Activated CD4-positive, alpha-beta memory T cell treated with anti-CD3 and anti-CD28 coated beads for 36 hours (primary cell): Measurements from ENCODE around the gene PTGER2. TPM values are rescaled to one million over a fixed set of nuclear protein-coding genes. Genes with fewer than 3 reads are reported as not detected.

Experiments used
- CTCF ChIA-PET: fragments of 350-600 bp; sonication (Branson Sonifier 250); formaldehyde crosslinking; loops from one replicate; lab custom pipeline; 2021; ENCODE audit warnings: antibody characterized with exemption, inconsistent platforms; lab: Charles Lee
- POLR2A ChIA-PET: fragments of 350-600 bp; sonication (Branson Sonifier 250); formaldehyde crosslinking; loops from one replicate; lab custom pipeline; 2021; ENCODE audit warnings: antibody characterized with exemption; lab: Charles Lee
- DNase-seq: peaks from one replicate; pipeline ENCODE4 v3.0.0-alpha.2; 2020
- H3K27ac Mint-ChIP-seq: one replicate; pipeline ENCODE4 v1.8.0; 2021; ENCODE audit warnings: mixed read lengths
- H3K27me3 Mint-ChIP-seq: one replicate; pipeline ENCODE4 v1.8.0; 2021; ENCODE audit warnings: mixed read lengths
- H3K36me3 Mint-ChIP-seq: one replicate; pipeline ENCODE4 v1.8.0; 2021; ENCODE audit warnings: mixed read lengths
- H3K4me1 Mint-ChIP-seq: one replicate; pipeline ENCODE4 v1.8.0; 2021; ENCODE audit warnings: low read depth, mixed read lengths
- H3K4me3 Mint-ChIP-seq: one replicate; pipeline ENCODE4 v1.8.0; 2021; ENCODE audit warnings: mild to moderate bottlenecking, mixed read lengths
- H3K9me3 Mint-ChIP-seq: one replicate; pipeline ENCODE4 v1.8.0; 2021; ENCODE audit warnings: mixed read lengths
- intact Hi-C: fragments of 100-400 bp; cut with micrococcal nuclease; formaldehyde crosslinking; loops from one replicate; pipeline ENCODE4 v1.15.1; 2023
- total RNA-seq, 2 experiments: library from RNA; stranded (reverse); gene quantifications; one replicate each; pipeline ENCODE4 v1.2.3, GENCODE V29; 2021

The PTGER2 gene
- total RNA-seq, 2 experiments from 2014 or later: 10.7 to 12.9 TPM

- no peaks in the 10 kb centered on the region for H3K9me3 Mint-ChIP-seq
- H3K27ac Mint-ChIP-seq: no peak overlapping the region
- ChIA-PET CTCF (interaction anchor here (1.0 kb wide), 1 partner anchor 8 kb away, joined by 3 read pairs; no protein-coding TSS in a partner anchor), POLR2A (no interaction called here)
- DNase-seq: no peak
- peaks cover 2% of the 10 kb centered on the region for H3K27me3 Mint-ChIP-seq
- H3K4me3 Mint-ChIP-seq: no peak overlapping the region
- H3K4me1 Mint-ChIP-seq: peaks cover 54% of the 10 kb centered on the region
- intact Hi-C loops: no loop called here
- no peaks in the 10 kb centered on the region for H3K36me3 Mint-ChIP-seq
These were observed 40.9 kb downstream of the PTGER2 start for GRCh38 chr14:52355016-52355431.

- Mint-ChIP-seq H3K4me3 (no peak overlapping the region), H3K36me3 (no peaks in the 10 kb centered on the region), H3K9me3 (no peaks in the 10 kb centered on the region), H3K27ac (no peak overlapping the region), H3K27me3 (peaks cover 2% of the 10 kb centered on the region), H3K4me1 (peaks cover 49% of the 10 kb centered on the region)
- intact Hi-C loops: no loop called here
- POLR2A ChIA-PET: no interaction called here
- CTCF ChIA-PET: no interaction called here
- no peak for DNase-seq
These were observed 41.4 kb downstream of the PTGER2 start for GRCh38 chr14:52355526-52355925.

GRCh38 chr14:52356025-52356424 lies 41.9 kb downstream of the PTGER2 start:
- no peak overlapping the region for H3K27ac Mint-ChIP-seq
- POLR2A ChIA-PET: no interaction called here
- H3K4me1 Mint-ChIP-seq: peaks cover 44% of the 10 kb centered on the region
- intact Hi-C loops: no loop called here
- no peak for DNase-seq
- no peak overlapping the region for H3K4me3 Mint-ChIP-seq
- H3K9me3 Mint-ChIP-seq: no peaks in the 10 kb centered on the region
- CTCF ChIA-PET: no interaction called here
- H3K27me3 Mint-ChIP-seq: peaks cover 2% of the 10 kb centered on the region
- no peaks in the 10 kb centered on the region for H3K36me3 Mint-ChIP-seq

GRCh38 chr14:52360831-52361230 lies 46.7 kb downstream of the PTGER2 start:
- H3K9me3 Mint-ChIP-seq: no peaks in the 10 kb centered on the region
- peaks cover 2% of the 10 kb centered on the region for H3K27me3 Mint-ChIP-seq
- DNase-seq: no peak
- H3K4me3 Mint-ChIP-seq: no peak overlapping the region
- CTCF ChIA-PET: no interaction called here
- H3K27ac Mint-ChIP-seq: no peak overlapping the region
- intact Hi-C loops: no loop called here
- POLR2A ChIA-PET: no interaction called here
- no peaks in the 10 kb centered on the region for H3K36me3 Mint-ChIP-seq
- H3K4me1 Mint-ChIP-seq: peaks cover 9% of the 10 kb centered on the region

- ChIA-PET CTCF (interaction anchor here (0.6 kb wide), 1 partner anchor 9 kb away, joined by 3 read pairs; no protein-coding TSS in a partner anchor), POLR2A (interaction anchor here (0.7 to 1.0 kb wide), 2 partner anchors 50 to 313 kb away, joined by 3 read pairs; no protein-coding TSS in a partner anchor)
- no peaks in the 10 kb centered on the region for H3K9me3 Mint-ChIP-seq
- peaks cover 5% of the 10 kb centered on the region for H3K4me1 Mint-ChIP-seq
- H3K4me3 Mint-ChIP-seq: no peak overlapping the region
- intact Hi-C loops: no loop called here
- DNase-seq: no peak
- H3K36me3 Mint-ChIP-seq: no peaks in the 10 kb centered on the region
- H3K27me3 Mint-ChIP-seq: peaks cover 2% of the 10 kb centered on the region
- no peak overlapping the region for H3K27ac Mint-ChIP-seq
These were observed 49.1 kb downstream of the PTGER2 start for GRCh38 chr14:52363041-52363704.

GRCh38 chr14:52363961-52364360 lies 49.8 kb downstream of the PTGER2 start:
- intact Hi-C loops: no loop called here

GRCh38 chr14:52365071-52365470 lies 51.0 kb downstream of the PTGER2 start:
- CTCF ChIA-PET: no interaction called here
- H3K4me3 Mint-ChIP-seq: no peak overlapping the region
- intact Hi-C loops: no loop called here

More at GRCh38 chr14:52363961-52364360, 49.8 kb downstream of the PTGER2 start:
- ChIA-PET POLR2A (interaction anchor here (0.6 to 1.0 kb wide), 2 partner anchors 40 to 49 kb away, joined by 3 read pairs; no protein-coding TSS in a partner anchor), CTCF (no interaction called here)
- Mint-ChIP-seq H3K4me3 (no peak overlapping the region), H3K36me3 (no peaks in the 10 kb centered on the region), H3K4me1 (peaks cover 5% of the 10 kb centered on the region), H3K9me3 (no peaks in the 10 kb centered on the region), H3K27me3 (peaks cover 2% of the 10 kb centered on the region), H3K27ac (no peak overlapping the region)
- no peak for DNase-seq

GRCh38 chr14:52366796-52367315 lies 52.7 kb downstream of the PTGER2 start:
- no peaks in the 10 kb centered on the region for H3K27me3 Mint-ChIP-seq
- H3K9me3 Mint-ChIP-seq: no peaks in the 10 kb centered on the region
- no peaks in the 10 kb centered on the region for H3K4me1 Mint-ChIP-seq
- no peak overlapping the region for H3K4me3 Mint-ChIP-seq
- ChIA-PET CTCF (no interaction called here), POLR2A (no interaction called here)
- no peaks in the 10 kb centered on the region for H3K36me3 Mint-ChIP-seq
- no peak for DNase-seq
- no peak overlapping the region for H3K27ac Mint-ChIP-seq
- intact Hi-C loops: no loop called here

More at GRCh38 chr14:52365071-52365470, 51.0 kb downstream of the PTGER2 start:
- POLR2A ChIA-PET: no interaction called here
- Mint-ChIP-seq H3K27ac (no peak overlapping the region), H3K9me3 (no peaks in the 10 kb centered on the region), H3K4me1 (no peaks in the 10 kb centered on the region), H3K36me3 (no peaks in the 10 kb centered on the region), H3K27me3 (no peaks in the 10 kb centered on the region)
- DNase-seq: no peak

GRCh38 chr14:52369305-52369801 lies 55.2 kb downstream of the PTGER2 start:
- no peak overlapping the region for H3K4me3 Mint-ChIP-seq
- H3K27ac Mint-ChIP-seq: no peak overlapping the region
- intact Hi-C loops: no loop called here
- H3K9me3 Mint-ChIP-seq: peaks cover 13% of the 10 kb centered on the region
- no peaks in the 10 kb centered on the region for H3K36me3 Mint-ChIP-seq
- H3K27me3 Mint-ChIP-seq: no peaks in the 10 kb centered on the region
- ChIA-PET CTCF (no interaction called here), POLR2A (no interaction called here)
- no peak for DNase-seq
- H3K4me1 Mint-ChIP-seq: no peaks in the 10 kb centered on the region

- no peaks in the 10 kb centered on the region for H3K36me3 Mint-ChIP-seq
- H3K27ac Mint-ChIP-seq: no peak overlapping the region
- POLR2A ChIA-PET: no interaction called here
These were observed 56.4 kb downstream of the PTGER2 start for GRCh38 chr14:52370406-52370935.

GRCh38 chr14:52377940-52378339 lies 63.8 kb downstream of the PTGER2 start:
- Mint-ChIP-seq H3K4me3 (no peak overlapping the region), H3K9me3 (peaks cover 15% of the 10 kb centered on the region), H3K4me1 (peaks cover 10% of the 10 kb centered on the region), H3K27ac (no peak overlapping the region), H3K36me3 (no peaks in the 10 kb centered on the region), H3K27me3 (no peaks in the 10 kb centered on the region)
- no peak for DNase-seq
- ChIA-PET POLR2A (no interaction called here), CTCF (interaction anchor here (1.2 kb wide), 1 partner anchor 66 kb away, joined by 3 read pairs; no protein-coding TSS in a partner anchor)
- intact Hi-C loops: no loop called here

More at GRCh38 chr14:52370406-52370935, 56.4 kb downstream of the PTGER2 start:
- Mint-ChIP-seq H3K27me3 (no peaks in the 10 kb centered on the region), H3K9me3 (peaks cover 17% of the 10 kb centered on the region), H3K4me3 (no peak overlapping the region), H3K4me1 (peaks cover 2% of the 10 kb centered on the region)
- CTCF ChIA-PET: interaction anchor here (1.1 kb wide), 1 partner anchor 20 kb away, joined by 4 read pairs; no protein-coding TSS in a partner anchor
- intact Hi-C loops: no loop called here
- DNase-seq: no peak
